GM12873 (cell line): ENCODE measurements around the gene EPB41L4A.

Experiments
- TF ChIP-seq, protein P1 (sequence below): IDR thresholded peaks from 2 replicates; pipeline ENCODE4 v1.5.1; 2012; ENCODE audit warnings: low read depth, mild to moderate bottlenecking, moderate library complexity, low read length, control low read depth; ENCODE audit not compliant: insufficient read depth; ENCODE audit errors: missing control alignments

Gene EPB41L4A

GRCh38 chr5:112142769-112143270 lies 276.3 kb downstream of the EPB41L4A start:
- TF ChIP-seq, protein P1, sequence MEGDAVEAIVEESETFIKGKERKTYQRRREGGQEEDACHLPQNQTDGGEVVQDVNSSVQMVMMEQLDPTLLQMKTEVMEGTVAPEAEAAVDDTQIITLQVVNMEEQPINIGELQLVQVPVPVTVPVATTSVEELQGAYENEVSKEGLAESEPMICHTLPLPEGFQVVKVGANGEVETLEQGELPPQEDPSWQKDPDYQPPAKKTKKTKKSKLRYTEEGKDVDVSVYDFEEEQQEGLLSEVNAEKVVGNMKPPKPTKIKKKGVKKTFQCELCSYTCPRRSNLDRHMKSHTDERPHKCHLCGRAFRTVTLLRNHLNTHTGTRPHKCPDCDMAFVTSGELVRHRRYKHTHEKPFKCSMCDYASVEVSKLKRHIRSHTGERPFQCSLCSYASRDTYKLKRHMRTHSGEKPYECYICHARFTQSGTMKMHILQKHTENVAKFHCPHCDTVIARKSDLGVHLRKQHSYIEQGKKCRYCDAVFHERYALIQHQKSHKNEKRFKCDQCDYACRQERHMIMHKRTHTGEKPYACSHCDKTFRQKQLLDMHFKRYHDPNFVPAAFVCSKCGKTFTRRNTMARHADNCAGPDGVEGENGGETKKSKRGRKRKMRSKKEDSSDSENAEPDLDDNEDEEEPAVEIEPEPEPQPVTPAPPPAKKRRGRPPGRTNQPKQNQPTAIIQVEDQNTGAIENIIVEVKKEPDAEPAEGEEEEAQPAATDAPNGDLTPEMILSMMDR = no peak

GRCh38 chr5:112141582-112141981 lies 277.5 kb downstream of the EPB41L4A start:
- TF ChIP-seq, protein P1 = no peak

GRCh38 chr5:112138526-112138925 lies 280.6 kb downstream of the EPB41L4A start:
- TF ChIP-seq, protein P1 = no peak

DNA sequence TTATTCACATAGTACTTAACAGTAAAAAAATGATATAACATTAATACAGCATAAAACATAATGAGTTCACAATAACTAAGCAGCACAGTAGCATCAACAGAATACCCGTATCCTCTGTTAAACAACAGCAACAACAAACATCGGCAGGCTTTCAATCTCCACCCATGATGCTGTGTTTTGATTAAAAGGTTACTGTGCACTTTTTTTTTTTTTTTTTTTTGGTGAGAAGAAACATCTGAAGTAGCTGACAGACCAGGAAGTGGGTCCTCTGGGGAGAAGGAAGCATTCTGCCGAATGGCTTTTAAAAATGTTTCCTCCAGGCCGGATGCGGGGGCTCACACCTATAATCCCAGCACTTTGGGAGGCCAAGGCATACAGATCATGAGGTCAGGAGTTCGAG lies 282.3 kb downstream of the EPB41L4A start:
- TF ChIP-seq, protein P1 = no peak

DNA sequence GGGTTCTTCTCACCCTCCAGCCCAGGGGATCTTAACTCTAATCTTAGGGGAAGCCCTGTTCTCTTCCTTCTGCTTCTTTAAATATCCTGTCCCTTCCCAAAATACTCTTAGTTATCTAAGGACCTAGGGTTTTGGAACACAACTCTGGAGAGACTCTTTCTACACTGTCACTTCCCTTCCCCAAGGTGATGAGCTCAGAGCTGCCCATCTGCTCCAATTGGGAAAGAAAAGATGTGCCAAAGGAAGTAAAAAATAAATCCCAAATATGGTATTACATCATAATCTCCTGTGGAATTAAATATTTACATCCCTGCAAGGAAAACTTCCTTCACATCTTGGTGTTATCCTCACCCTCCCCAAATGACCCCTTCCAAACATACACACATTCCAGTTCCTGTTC lies 291.2 kb downstream of the EPB41L4A start:
- TF ChIP-seq, protein P1 = no peak

- TF ChIP-seq, protein P1 = no peak
Observed at GRCh38 chr5:112126982-112127381, 292.1 kb downstream of the EPB41L4A start.

- TF ChIP-seq, protein P1 = no peak
Observed at GRCh38 chr5:112125903-112126302, 293.2 kb downstream of the EPB41L4A start.
